HG02571 (cell line): ENCODE data around the gene INSYN1.

ENCODE experiments used
- ATAC-seq: cut with Tn5 transposase; IDR thresholded peaks from one replicate; pipeline ENCODE4 v1.9.1; 2021; ENCODE audit warnings: mild to moderate bottlenecking, moderate library complexity; ENCODE audit not compliant: unreplicated experiment

Gene INSYN1

GRCh38 chr15:73779974-73780373, 26.8 kb upstream of the INSYN1 start:
- ATAC-seq: no peak

DNA sequence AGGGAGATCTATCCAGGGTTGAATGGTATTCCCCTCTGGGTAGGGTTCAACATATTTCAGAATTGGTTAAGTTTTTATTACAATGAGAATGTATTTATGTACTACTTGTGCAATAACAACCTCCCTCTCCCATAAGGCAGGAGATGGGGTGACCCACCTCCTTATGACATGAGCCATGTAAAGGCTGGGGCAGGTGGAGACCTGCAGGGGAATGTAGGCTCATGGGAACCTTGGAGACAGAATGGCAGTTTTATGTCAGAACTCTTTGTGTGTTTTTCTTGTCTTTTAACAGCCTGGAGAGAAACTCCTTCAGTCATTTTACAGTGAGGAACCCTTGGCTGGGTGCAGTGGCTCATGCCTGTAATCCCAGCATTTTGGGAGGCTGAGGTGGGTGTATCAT, 24.6 kb upstream of the INSYN1 start:
- ATAC-seq: no peak

DNA sequence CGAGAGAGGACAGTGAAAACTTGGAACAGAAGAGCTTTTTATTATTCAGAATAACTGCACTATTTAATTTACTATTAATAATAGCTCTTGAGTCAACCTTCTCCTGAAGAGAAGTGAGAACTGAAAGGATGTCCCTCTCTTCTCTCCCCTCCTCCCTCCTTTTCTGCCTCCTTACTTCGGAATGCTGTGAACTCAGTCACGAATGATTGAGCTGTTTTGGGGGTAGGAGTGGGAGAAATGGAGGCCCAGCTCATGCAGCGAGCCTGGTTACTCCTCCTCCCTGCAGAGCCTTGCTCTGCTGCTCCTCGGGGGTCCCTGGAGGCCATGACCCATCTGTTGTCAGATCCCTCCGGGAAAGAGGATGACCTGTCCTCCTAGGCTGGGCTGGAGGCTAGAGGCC, 20.3 kb upstream of the INSYN1 start:
- ATAC-seq: no peak

DNA sequence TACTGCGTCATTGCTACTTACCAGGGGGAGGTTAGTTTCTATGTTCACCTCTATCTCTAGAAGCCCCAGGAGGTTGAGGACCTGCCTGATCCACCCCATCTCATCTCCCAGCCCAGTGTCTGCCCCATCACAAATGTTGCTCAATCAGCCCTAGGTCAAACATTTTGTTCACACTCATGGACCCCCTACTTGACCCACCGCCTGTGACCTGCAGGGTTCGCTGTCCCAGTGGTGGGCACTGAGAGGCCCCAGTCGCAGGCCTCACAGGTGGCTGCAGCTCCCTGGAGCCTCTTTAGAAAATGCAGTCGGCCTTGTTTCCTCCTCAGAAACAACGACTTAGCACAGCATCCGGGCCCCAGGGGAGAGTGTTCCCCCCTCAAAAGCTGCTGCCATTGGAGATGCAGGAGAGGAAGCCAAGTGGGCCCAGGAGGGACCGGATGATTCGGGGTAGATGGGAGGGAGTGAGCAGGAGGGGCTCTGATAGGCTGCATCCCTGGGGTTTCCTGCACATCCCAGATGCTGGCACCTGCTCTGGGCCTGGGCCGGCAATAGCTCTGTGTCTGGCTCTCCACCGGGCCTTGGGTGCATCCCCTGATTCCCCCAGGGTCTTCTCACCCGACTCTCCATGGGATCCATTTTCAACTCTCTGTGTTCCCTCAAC, 18.4 kb upstream of the INSYN1 start:
- no peak for ATAC-seq

DNA sequence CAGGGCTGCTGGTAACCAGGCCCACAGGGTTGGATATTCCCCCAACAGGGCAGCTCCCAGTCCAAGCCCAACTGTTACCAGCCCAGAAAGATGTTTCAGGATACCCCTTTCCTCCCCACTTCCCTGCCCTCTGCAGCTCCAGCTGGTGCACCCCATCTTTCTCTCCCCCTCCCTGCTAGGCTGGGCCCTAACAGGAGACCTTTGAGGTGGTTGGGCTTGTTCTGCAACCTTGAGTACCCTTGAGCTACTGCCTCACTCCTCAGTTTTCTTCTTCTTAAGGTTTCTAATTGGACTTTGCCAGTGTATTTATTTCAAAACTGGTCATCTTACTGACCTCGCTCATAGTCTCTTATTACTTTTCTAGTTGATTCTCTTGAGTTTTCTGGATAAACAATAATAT, 16.9 kb upstream of the INSYN1 start:
- ATAC-seq: no peak

- ATAC-seq: no peak
These were observed 14.8 kb upstream of the INSYN1 start for GRCh38 chr15:73767806-73768501.

DNA sequence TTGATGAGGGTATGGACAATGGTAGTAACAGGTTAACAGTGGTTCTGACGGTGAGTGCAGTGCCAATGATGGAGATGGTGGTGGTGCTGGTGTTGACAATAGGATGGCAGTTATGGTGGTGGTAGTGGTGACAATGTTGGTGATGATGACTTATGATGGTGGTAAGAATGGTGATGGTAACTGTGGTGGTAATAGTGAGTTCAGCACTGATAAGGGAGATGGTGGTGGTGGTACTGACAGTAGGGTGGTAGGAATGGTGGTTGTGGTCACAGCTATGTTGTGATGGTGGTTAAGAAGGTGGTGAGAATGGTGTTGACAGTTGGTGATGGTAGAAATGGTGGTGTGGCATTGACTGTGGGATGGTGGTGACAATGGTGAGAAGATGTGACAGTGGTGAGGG, 13.4 kb upstream of the INSYN1 start:
- no peak for ATAC-seq

- ATAC-seq: no peak
These were observed 12.6 kb upstream of the INSYN1 start for GRCh38 chr15:73765778-73766177.

- no peak for ATAC-seq
These were observed 10.8 kb upstream of the INSYN1 start for GRCh38 chr15:73763931-73764330.

- ATAC-seq: no peak
These were observed 7.5 kb upstream of the INSYN1 start for GRCh38 chr15:73760330-73761329.

DNA sequence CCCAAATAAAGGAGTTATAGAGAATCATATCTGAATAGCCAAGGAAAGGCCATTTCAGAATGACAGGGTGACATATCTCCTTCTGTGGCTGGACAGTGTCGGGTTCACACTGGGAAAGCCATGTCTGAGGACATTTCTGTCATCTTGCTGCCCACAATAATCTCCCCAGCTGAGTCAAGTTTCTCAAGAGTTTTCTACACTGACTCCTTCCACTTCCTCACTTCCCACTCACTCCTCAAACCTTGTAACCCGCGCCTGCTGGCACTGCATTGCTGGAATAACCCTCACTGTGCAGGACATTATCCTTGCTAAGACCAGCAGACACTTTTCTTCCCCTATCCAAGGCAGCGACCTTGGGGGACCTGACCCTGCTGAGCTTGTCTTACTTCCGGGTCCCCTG, 5.3 kb upstream of the INSYN1 start:
- no peak for ATAC-seq

- no peak for ATAC-seq
These were observed 4.4 kb upstream of the INSYN1 start for GRCh38 chr15:73757571-73757970.

GRCh38 chr15:73756947-73757513, 3.9 kb upstream of the INSYN1 start:
- no peak for ATAC-seq

DNA sequence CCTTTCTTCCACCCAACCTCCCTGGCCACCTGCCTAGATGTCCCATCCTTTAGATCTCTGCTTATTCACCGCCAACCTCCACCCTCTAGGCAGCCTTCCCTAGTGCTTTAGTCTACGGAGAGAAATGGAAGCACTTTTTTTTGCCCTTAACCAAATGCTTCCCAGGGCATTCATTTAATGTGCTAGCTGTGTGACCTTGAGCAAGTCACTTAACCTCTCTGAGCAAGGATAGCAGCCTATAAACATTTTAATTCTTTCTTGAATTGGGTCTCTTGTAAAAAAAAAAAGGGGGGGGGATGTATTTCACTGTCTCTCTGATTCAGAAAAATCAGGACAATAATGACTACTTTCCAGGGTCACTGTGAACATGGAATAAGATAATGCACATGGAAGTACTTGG, 3.2 kb upstream of the INSYN1 start:
- ATAC-seq: no peak

GRCh38 chr15:73755946-73756345, 2.8 kb upstream of the INSYN1 start:
- ATAC-seq: no peak

- no peak for ATAC-seq
These were observed 2.3 kb upstream of the INSYN1 start for GRCh38 chr15:73755481-73755880.

GRCh38 chr15:73754461-73754860, 1.3 kb upstream of the INSYN1 start:
- no peak for ATAC-seq

GRCh38 chr15:73752806-73753193, 351 bp downstream of the INSYN1 start:
- no peak for ATAC-seq

GRCh38 chr15:73751899-73752805, 999 bp downstream of the INSYN1 start:
- no peak for ATAC-seq

- ATAC-seq: no peak
These were observed 1.6 kb downstream of the INSYN1 start for GRCh38 chr15:73751511-73751898.
